HEK293T (cell line): ENCODE results near the gene TMEM150B.

Source experiments
- ARNT ChIP-seq: fragments of 450-650 bp; IDR thresholded peaks from 2 replicates; pipeline ENCODE4 v1.6.1; 2017; ENCODE audit warnings: mild to moderate bottlenecking
- BHLHE40 ChIP-seq: fragments of 450-650 bp; IDR thresholded peaks from 2 replicates; pipeline ENCODE4 v1.6.1; 2016; ENCODE audit warnings: mild to moderate bottlenecking, moderate library complexity, borderline replicate concordance
- FOXK2 ChIP-seq: fragments of 450-650 bp; IDR thresholded peaks from 2 replicates; pipeline ENCODE4 v1.6.1; 2016; ENCODE audit warnings: mild to moderate bottlenecking
- HDGF ChIP-seq: fragments of 450-650 bp; IDR thresholded peaks from 2 replicates; pipeline ENCODE4 v1.6.1; 2017; ENCODE audit warnings: antibody characterized with exemption, borderline replicate concordance
- L3MBTL2 ChIP-seq: fragments of 450-650 bp; conservative IDR thresholded peaks from 2 replicates; pipeline ENCODE4 v1.6.1; 2016; ENCODE audit warnings: mild to moderate bottlenecking
- LEF1 ChIP-seq: fragments of 450-650 bp; IDR thresholded peaks from 2 replicates; pipeline ENCODE4 v1.6.1; 2017; ENCODE audit warnings: mild to moderate bottlenecking, borderline replicate concordance
- SP1 ChIP-seq: fragments of 450-650 bp; IDR thresholded peaks from 2 replicates; pipeline ENCODE4 v1.6.1; 2017
- SUZ12 ChIP-seq: fragments of 450-650 bp; IDR thresholded peaks from 2 replicates; pipeline ENCODE4 v1.6.1; 2016; ENCODE audit warnings: mild to moderate bottlenecking
- TF ChIP-seq, protein P1 (sequence below): fragments of 450-650 bp; IDR thresholded peaks from 2 replicates; pipeline ENCODE4 v1.6.1; 2016

DNA sequence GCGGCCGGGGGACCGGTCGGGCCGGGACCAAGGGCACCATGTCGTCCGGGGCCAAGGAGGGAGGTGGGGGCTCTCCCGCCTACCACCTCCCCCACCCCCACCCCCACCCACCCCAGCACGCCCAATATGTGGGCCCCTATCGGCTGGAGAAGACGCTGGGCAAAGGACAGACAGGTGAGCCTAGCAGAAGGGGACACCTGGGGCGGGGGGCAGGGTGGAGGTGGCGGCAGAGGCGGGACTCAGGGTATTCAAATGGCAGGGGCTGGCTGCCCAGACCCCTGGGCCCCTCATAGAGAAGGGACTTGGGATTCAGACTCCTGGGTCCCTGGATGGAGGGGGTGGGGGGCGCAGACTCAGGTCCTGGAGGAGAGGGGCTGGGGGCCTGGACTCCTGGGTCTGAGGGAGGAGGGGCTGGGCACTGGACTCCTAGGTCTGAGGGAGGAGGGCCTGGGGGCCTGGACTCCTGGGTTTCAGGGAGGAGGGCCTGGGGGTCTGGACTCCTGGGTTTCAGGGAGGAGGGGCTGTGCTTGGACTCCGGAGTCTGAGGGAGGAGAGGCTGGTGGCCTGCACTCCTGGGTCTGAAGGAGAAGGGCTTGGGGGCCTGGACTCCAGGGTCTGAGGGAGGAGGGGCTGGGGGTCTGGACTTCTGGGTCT, 40.6 kb downstream of the TMEM150B start:
- TF ChIP-seq FOXK2 = no peak
- no peak for TF ChIP-seq L3MBTL2
- no peak for TF ChIP-seq HDGF
- no peak for TF ChIP-seq LEF1
- no peak for TF ChIP-seq ARNT
- TF ChIP-seq, protein P1, sequence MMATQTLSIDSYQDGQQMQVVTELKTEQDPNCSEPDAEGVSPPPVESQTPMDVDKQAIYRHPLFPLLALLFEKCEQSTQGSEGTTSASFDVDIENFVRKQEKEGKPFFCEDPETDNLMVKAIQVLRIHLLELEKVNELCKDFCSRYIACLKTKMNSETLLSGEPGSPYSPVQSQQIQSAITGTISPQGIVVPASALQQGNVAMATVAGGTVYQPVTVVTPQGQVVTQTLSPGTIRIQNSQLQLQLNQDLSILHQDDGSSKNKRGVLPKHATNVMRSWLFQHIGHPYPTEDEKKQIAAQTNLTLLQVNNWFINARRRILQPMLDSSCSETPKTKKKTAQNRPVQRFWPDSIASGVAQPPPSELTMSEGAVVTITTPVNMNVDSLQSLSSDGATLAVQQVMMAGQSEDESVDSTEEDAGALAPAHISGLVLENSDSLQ = no peak
- no peak for TF ChIP-seq BHLHE40
- TF ChIP-seq SP1 = no peak
- TF ChIP-seq SUZ12 = no peak
